SK-N-SH treated with all-trans-retinoic acid at 6 μM for 48 hours (cell line): Measurements from ENCODE around the gene PUSL1.

Source experiments
- ATAC-seq: fragments of 200-7000 bp; cut with Tn5 transposase; 3 replicates; pipeline ENCODE4 v1.9.1; 2020; ENCODE audit warnings: mild to moderate bottlenecking, moderate library complexity
- ARNTL ChIP-seq: fragments of 450-650 bp; formaldehyde crosslinking; IDR thresholded peaks from 2 replicates; pipeline ENCODE4 v1.5.0; 2020; ENCODE audit warnings: low read depth, mild to moderate bottlenecking, moderate library complexity, borderline replicate concordance
- BACH2 ChIP-seq: fragments of 250-450 bp; sonication (Bioruptor Pico); IDR thresholded peaks from 2 replicates; pipeline ENCODE4 v1.9.0; 2021; ENCODE audit warnings: mild to moderate bottlenecking, borderline replicate concordance
- CSDC2 ChIP-seq: fragments of 250-450 bp; sonication (Bioruptor Pico); IDR thresholded peaks from 2 replicates; pipeline ENCODE4 v1.5.0; 2020; ENCODE audit warnings: mild to moderate bottlenecking, moderate library complexity
- ESRRG ChIP-seq: fragments of 250-450 bp; sonication (Bioruptor Pico); IDR thresholded peaks from 2 replicates; pipeline ENCODE4 v1.6.1; 2021; ENCODE audit warnings: mild to moderate bottlenecking
- GLIS3 ChIP-seq: fragments of 250-450 bp; sonication (Bioruptor Pico); IDR thresholded peaks from 2 replicates; pipeline ENCODE4 v1.5.0; 2020; ENCODE audit warnings: mild to moderate bottlenecking, moderate library complexity
- ISL1 ChIP-seq: fragments of 250-450 bp; sonication (Bioruptor Pico); IDR thresholded peaks from 2 replicates; pipeline ENCODE4 v2.1.2; 2022; ENCODE audit warnings: mild to moderate bottlenecking, moderate library complexity
- OSR1 ChIP-seq: fragments of 250-450 bp; sonication (Bioruptor Pico); IDR thresholded peaks from 2 replicates; pipeline ENCODE4 v1.8.0; 2022; ENCODE audit warnings: moderate library complexity, mild to moderate bottlenecking, inconsistent platforms
- RARB ChIP-seq: fragments of 250-450 bp; sonication (Bioruptor Pico); IDR thresholded peaks from 2 replicates; pipeline ENCODE4 v1.8.0; 2021; ENCODE audit warnings: mild to moderate bottlenecking, moderate library complexity
- SNAI2 ChIP-seq: fragments of 250-450 bp; sonication (Bioruptor Pico); IDR thresholded peaks from 2 replicates; pipeline ENCODE4 v1.5.0; 2020; ENCODE audit warnings: mild to moderate bottlenecking, moderate library complexity
- TCF4 ChIP-seq: fragments of 250-450 bp; sonication (Bioruptor Pico); IDR thresholded peaks from 2 replicates; pipeline ENCODE4 v1.8.0; 2021; ENCODE audit warnings: mild to moderate bottlenecking, moderate library complexity, borderline replicate concordance
- TOX ChIP-seq: fragments of 250-450 bp; sonication (Bioruptor Pico); IDR thresholded peaks from 2 replicates; pipeline ENCODE4 v1.8.0; 2021; ENCODE audit warnings: mild to moderate bottlenecking, moderate library complexity, borderline replicate concordance
- ZC3H10 ChIP-seq: fragments of 250-450 bp; sonication (Bioruptor Pico); IDR thresholded peaks from 2 replicates; pipeline ENCODE4 v1.5.1; 2021; ENCODE audit warnings: mild to moderate bottlenecking, moderate library complexity
- ZFP3 ChIP-seq: fragments of 250-450 bp; sonication (Bioruptor Pico); IDR thresholded peaks from 2 replicates; pipeline ENCODE4 v1.5.0; 2020; ENCODE audit warnings: mild to moderate bottlenecking, moderate library complexity
- ZNF565 ChIP-seq: fragments of 450-650 bp; formaldehyde crosslinking; conservative IDR thresholded peaks from 2 replicates; pipeline ENCODE4 v1.5.0; 2020; ENCODE audit warnings: low read depth, mild to moderate bottlenecking, moderate library complexity
- ZNF70 ChIP-seq: fragments of 450-650 bp; formaldehyde crosslinking; IDR thresholded peaks from 2 replicates; pipeline ENCODE4 v1.5.0; 2020; ENCODE audit warnings: mild to moderate bottlenecking, moderate library complexity
- ZNF8 ChIP-seq: fragments of 450-650 bp; formaldehyde crosslinking; IDR thresholded peaks from 2 replicates; pipeline ENCODE4 v1.5.0; 2020; ENCODE audit warnings: mild to moderate bottlenecking, moderate library complexity
- TF ChIP-seq, protein P1 (sequence below): fragments of 250-450 bp; sonication (Bioruptor Pico); IDR thresholded peaks from 2 replicates; pipeline ENCODE4 v1.5.1; 2021; ENCODE audit warnings: mild to moderate bottlenecking, moderate library complexity
- TF ChIP-seq, protein P2 (sequence below): fragments of 250-450 bp; sonication (Bioruptor Pico); IDR thresholded peaks from 2 replicates; pipeline ENCODE4 v1.5.0; 2020; ENCODE audit warnings: mild to moderate bottlenecking, moderate library complexity
- TF ChIP-seq, protein P3 (sequence below): fragments of 250-450 bp; sonication (Bioruptor Pico); IDR thresholded peaks from 2 replicates; pipeline ENCODE4 v1.5.1; 2020; ENCODE audit warnings: low read depth, mild to moderate bottlenecking, moderate library complexity
- TF ChIP-seq, protein P4 (sequence below): fragments of 250-450 bp; sonication (Bioruptor Pico); IDR thresholded peaks from 2 replicates; pipeline ENCODE4 v1.8.0; 2020; ENCODE audit warnings: mild to moderate bottlenecking, moderate library complexity, borderline replicate concordance
- TF ChIP-seq, protein P5 (sequence below): fragments of 250-450 bp; sonication (Bioruptor Pico); IDR thresholded peaks from 2 replicates; pipeline ENCODE4 v1.8.0; 2021; ENCODE audit warnings: low read depth, mild to moderate bottlenecking, moderate library complexity, borderline replicate concordance

PUSL1 gene

DNA sequence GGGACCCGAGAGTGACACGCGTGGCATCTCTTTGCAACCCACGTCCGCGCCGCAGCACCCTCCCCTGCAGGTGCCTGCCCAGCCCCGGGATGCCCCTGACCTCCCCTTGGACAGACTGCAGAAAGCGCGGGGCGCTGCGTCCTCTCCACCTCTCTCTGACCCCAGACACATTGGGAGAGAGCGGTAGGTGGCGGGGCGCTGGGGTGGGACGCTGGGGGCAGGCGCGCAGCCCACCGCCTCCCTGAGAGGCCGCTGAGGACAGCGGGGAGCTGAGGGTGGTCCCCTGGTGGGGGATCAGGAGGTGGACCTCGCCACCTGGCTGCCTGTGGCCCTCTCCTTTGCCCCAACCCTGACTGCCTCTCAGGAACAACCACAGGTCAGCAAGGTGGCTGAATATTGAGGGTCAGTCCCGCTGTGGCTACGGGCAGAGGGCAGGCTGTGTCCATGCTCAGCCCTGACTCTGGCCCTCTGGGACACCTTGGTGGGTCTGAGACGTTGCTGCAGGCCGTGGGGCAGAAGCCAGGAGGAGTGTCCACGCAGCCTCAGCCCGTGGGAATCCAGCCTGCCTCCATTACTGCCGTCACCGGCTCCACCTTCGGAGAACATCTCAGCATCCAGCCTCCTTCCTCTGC is 34.0 kb upstream of the PUSL1 start:
- TF ChIP-seq ZNF565 (no peak), ZC3H10 (no peak), RARB (CRISPR knock-in tag) (no peak), ZNF8 (CRISPR knock-in tag) (no peak), GLIS3 (CRISPR knock-in tag) (no peak), ZFP3 (no peak), ESRRG (CRISPR knock-in tag) (no peak), BACH2 (CRISPR knock-in tag) (no peak), ZNF70 (CRISPR knock-in tag) (no peak), TCF4 (no peak), OSR1 (CRISPR knock-in tag) (no peak), ARNTL (CRISPR knock-in tag) (no peak)
- TF ChIP-seq, protein P1, sequence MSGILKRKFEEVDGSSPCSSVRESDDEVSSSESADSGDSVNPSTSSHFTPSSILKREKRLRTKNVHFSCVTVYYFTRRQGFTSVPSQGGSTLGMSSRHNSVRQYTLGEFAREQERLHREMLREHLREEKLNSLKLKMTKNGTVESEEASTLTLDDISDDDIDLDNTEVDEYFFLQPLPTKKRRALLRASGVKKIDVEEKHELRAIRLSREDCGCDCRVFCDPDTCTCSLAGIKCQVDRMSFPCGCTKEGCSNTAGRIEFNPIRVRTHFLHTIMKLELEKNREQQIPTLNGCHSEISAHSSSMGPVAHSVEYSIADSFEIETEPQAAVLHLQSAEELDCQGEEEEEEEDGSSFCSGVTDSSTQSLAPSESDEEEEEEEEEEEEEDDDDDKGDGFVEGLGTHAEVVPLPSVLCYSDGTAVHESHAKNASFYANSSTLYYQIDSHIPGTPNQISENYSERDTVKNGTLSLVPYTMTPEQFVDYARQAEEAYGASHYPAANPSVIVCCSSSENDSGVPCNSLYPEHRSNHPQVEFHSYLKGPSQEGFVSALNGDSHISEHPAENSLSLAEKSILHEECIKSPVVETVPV (CRISPR knock-in tag), result no peak
- TF ChIP-seq, protein P2, sequence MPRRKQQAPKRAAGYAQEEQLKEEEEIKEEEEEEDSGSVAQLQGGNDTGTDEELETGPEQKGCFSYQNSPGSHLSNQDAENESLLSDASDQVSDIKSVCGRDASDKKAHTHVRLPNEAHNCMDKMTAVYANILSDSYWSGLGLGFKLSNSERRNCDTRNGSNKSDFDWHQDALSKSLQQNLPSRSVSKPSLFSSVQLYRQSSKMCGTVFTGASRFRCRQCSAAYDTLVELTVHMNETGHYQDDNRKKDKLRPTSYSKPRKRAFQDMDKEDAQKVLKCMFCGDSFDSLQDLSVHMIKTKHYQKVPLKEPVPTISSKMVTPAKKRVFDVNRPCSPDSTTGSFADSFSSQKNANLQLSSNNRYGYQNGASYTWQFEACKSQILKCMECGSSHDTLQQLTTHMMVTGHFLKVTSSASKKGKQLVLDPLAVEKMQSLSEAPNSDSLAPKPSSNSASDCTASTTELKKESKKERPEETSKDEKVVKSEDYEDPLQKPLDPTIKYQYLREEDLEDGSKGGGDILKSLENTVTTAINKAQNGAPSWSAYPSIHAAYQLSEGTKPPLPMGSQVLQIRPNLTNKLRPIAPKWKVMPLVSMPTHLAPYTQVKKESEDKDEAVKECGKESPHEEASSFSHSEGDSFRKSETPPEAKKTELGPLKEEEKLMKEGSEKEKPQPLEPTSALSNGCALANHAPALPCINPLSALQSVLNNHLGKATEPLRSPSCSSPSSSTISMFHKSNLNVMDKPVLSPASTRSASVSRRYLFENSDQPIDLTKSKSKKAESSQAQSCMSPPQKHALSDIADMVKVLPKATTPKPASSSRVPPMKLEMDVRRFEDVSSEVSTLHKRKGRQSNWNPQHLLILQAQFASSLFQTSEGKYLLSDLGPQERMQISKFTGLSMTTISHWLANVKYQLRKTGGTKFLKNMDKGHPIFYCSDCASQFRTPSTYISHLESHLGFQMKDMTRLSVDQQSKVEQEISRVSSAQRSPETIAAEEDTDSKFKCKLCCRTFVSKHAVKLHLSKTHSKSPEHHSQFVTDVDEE (CRISPR knock-in tag), result no peak
- TF ChIP-seq, protein P3, sequence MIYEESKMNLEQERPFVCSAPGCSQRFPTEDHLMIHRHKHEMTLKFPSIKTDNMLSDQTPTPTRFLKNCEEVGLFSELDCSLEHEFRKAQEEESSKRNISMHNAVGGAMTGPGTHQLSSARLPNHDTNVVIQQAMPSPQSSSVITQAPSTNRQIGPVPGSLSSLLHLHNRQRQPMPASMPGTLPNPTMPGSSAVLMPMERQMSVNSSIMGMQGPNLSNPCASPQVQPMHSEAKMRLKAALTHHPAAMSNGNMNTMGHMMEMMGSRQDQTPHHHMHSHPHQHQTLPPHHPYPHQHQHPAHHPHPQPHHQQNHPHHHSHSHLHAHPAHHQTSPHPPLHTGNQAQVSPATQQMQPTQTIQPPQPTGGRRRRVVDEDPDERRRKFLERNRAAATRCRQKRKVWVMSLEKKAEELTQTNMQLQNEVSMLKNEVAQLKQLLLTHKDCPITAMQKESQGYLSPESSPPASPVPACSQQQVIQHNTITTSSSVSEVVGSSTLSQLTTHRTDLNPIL (CRISPR knock-in tag), result no peak
- TF ChIP-seq, protein P4, sequence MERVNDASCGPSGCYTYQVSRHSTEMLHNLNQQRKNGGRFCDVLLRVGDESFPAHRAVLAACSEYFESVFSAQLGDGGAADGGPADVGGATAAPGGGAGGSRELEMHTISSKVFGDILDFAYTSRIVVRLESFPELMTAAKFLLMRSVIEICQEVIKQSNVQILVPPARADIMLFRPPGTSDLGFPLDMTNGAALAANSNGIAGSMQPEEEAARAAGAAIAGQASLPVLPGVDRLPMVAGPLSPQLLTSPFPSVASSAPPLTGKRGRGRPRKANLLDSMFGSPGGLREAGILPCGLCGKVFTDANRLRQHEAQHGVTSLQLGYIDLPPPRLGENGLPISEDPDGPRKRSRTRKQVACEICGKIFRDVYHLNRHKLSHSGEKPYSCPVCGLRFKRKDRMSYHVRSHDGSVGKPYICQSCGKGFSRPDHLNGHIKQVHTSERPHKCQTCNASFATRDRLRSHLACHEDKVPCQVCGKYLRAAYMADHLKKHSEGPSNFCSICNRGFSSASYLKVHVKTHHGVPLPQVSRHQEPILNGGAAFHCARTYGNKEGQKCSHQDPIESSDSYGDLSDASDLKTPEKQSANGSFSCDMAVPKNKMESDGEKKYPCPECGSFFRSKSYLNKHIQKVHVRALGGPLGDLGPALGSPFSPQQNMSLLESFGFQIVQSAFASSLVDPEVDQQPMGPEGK, result no peak
- peak; percentile 53 for ATAC-seq

DNA sequence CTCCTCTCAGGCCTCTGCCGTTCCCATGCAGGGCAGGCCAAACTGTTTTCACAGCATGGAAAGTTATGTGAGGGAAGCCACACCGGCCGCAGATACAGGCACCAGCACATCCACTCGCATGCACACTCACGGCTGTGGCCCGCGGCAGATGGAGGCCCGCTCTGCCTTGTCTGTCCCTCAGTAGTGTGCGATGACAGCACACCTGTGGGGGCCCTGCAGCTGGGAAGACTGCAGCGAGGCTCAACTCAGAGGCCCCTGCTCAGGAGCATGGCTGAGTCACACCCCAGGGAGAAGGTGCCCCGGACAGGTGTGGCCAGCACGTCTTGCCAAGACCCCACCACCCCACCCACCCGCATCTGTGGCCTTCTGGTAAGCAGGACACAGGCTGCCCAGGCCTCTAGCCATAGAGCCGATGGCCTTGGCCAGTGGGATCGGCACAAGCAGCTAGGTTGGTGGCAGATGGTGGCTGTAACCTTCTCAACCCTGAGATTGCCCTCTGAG is 33.4 kb upstream of the PUSL1 start:
- no peak for ATAC-seq
- TF ChIP-seq ARNTL (CRISPR knock-in tag) (no peak), ISL1 (no peak), SNAI2 (CRISPR knock-in tag) (no peak), CSDC2 (CRISPR knock-in tag) (no peak), RARB (CRISPR knock-in tag) (no peak), OSR1 (CRISPR knock-in tag) (no peak), ZNF8 (CRISPR knock-in tag) (no peak), TCF4 (no peak), TOX (CRISPR knock-in tag) (no peak), ZFP3 (no peak), BACH2 (CRISPR knock-in tag) (no peak)
- TF ChIP-seq, protein P3 (CRISPR knock-in tag), result no peak
- TF ChIP-seq, protein P5, sequence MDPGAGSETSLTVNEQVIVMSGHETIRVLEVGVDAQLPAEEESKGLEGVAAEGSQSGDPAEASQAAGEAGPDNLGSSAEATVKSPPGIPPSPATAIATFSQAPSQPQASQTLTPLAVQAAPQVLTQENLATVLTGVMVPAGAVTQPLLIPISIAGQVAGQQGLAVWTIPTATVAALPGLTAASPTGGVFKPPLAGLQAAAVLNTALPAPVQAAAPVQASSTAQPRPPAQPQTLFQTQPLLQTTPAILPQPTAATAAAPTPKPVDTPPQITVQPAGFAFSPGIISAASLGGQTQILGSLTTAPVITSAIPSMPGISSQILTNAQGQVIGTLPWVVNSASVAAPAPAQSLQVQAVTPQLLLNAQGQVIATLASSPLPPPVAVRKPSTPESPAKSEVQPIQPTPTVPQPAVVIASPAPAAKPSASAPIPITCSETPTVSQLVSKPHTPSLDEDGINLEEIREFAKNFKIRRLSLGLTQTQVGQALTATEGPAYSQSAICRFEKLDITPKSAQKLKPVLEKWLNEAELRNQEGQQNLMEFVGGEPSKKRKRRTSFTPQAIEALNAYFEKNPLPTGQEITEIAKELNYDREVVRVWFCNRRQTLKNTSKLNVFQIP (CRISPR knock-in tag), result no peak
- TF ChIP-seq, protein P4, result no peak
- TF ChIP-seq, protein P1 (CRISPR knock-in tag), result no peak
- TF ChIP-seq, protein P2 (CRISPR knock-in tag), result no peak
